Thoracic aorta (tissue), 2 donors: ENCODE data around the gene PRKN. TPM values are rescaled to one million over a fixed set of nuclear protein-coding genes. Genes with fewer than 3 reads are reported as not detected.

Experiments used
- ATAC-seq: fragments of 150-250 bp; one replicate; pipeline ENCODE4 v1.8.0; 2017; ENCODE audit warnings: low read depth; ENCODE audit not compliant: insufficient number of reproducible peaks, low FRiP score
- DNase-seq: peaks from one replicate; pipeline ENCODE4 v3.0.0-alpha.2; 2020; ENCODE audit warnings: low spot score
- H3K27ac ChIP-seq, 2 donors: fragments of 200-600 bp; sonication (generic); 1 replicate in 1 of 2; 2 replicates in 1 of 2; pipeline ENCODE4 v1.5.1; 2016; ENCODE audit warnings: mild to moderate bottlenecking in 2 of 2, moderate library complexity in 2 of 2
- H3K27me3 ChIP-seq: fragments of 200-600 bp; sonication (generic); replicated peaks from 2 replicates; pipeline ENCODE4 v1.6.0; 2016; ENCODE audit warnings: mild to moderate bottlenecking; ENCODE audit not compliant: insufficient read depth
- H3K36me3 ChIP-seq: fragments of 200-600 bp; sonication (generic); one replicate; pipeline ENCODE4 v1.5.1; 2016
- H3K4me1 ChIP-seq, 2 donors: fragments of 200-600 bp; sonication (generic); 1 replicate in 1 of 2; 2 replicates in 1 of 2; pipeline versions ENCODE4 v1.5.1 to v1.6.0; 2016; ENCODE audit warnings: low read depth in 2 of 2, mild to moderate bottlenecking in 1 of 2; ENCODE audit not compliant: control insufficient read depth in 1 of 2
- H3K4me3 ChIP-seq: fragments of 200-600 bp; sonication (generic); 2 replicates; pipeline ENCODE4 v1.5.1; 2016; ENCODE audit warnings: mild to moderate bottlenecking
- H3K9me3 ChIP-seq: fragments of 200-600 bp; sonication (generic); 2 replicates; pipeline ENCODE4 v1.5.1; 2016
- CTCF ChIP-seq: fragments of 200-600 bp; sonication (generic); IDR thresholded peaks from one replicate; pipeline ENCODE4 v1.5.1; 2019; ENCODE audit warnings: antibody characterized with exemption
- total RNA-seq, 2 donors: library from RNA; depleted of rRNA; stranded (reverse); fragments of >200 nt; gene quantifications; one replicate each; pipeline versions ENCODE4 v1.1.0 to v1.2.3, GENCODE V29; 2016

PRKN gene
- total RNA-seq, 2 donors from 2014 or later, result 10.4 to 23.8 TPM

- no peaks in the 10 kb centered on the region for H3K36me3 ChIP-seq
- H3K4me1 ChIP-seq, result peaks cover 5 to 7% of the 10 kb centered on the region in 2 donors
- no peaks in the 10 kb centered on the region for H3K9me3 ChIP-seq
- ATAC-seq (no peak), DNase-seq (no peak)
- no peak for TF ChIP-seq CTCF
- H3K27me3 ChIP-seq, result no peaks in the 10 kb centered on the region
- no peak overlapping the region for H3K27ac ChIP-seq
- H3K4me3 ChIP-seq, result no peak overlapping the region
Measured at GRCh38 chr6:161626132-161626676, 1101.4 kb downstream of the PRKN start.

GRCh38 chr6:161624111-161624510 lies 1103.5 kb downstream of the PRKN start:
- Histone ChIP-seq H3K27ac (no peak overlapping the region), H3K9me3 (no peaks in the 10 kb centered on the region), H3K36me3 (no peaks in the 10 kb centered on the region), H3K4me3 (no peak overlapping the region), H3K27me3 (no peaks in the 10 kb centered on the region), H3K4me1 (no peaks in the 10 kb centered on the region)
- DNase-seq, result no peak
- TF ChIP-seq CTCF, result no peak
- ATAC-seq, result no peak

- DNase-seq (no peak), ATAC-seq (no peak)
- TF ChIP-seq CTCF, result no peak
- Histone ChIP-seq H3K27me3 (no peaks in the 10 kb centered on the region), H3K9me3 (no peaks in the 10 kb centered on the region), H3K36me3 (no peaks in the 10 kb centered on the region), H3K4me3 (no peak overlapping the region), H3K27ac (no peak overlapping the region), H3K4me1 (no peaks in the 10 kb centered on the region)
Measured at GRCh38 chr6:161622779-161623178, 1104.8 kb downstream of the PRKN start.

GRCh38 chr6:161618831-161619454 lies 1108.6 kb downstream of the PRKN start:
- ATAC-seq, result no peak
- H3K9me3 ChIP-seq, result no peaks in the 10 kb centered on the region
- no peak for TF ChIP-seq CTCF
- no peak for DNase-seq
- H3K27me3 ChIP-seq, result no peaks in the 10 kb centered on the region
- no peaks in the 10 kb centered on the region for H3K4me1 ChIP-seq
- H3K27ac ChIP-seq, result no peak overlapping the region
- H3K36me3 ChIP-seq, result no peaks in the 10 kb centered on the region
- no peak overlapping the region for H3K4me3 ChIP-seq

GRCh38 chr6:161613711-161614110 lies 1113.9 kb downstream of the PRKN start:
- Histone ChIP-seq H3K9me3 (no peaks in the 10 kb centered on the region), H3K36me3 (no peaks in the 10 kb centered on the region), H3K4me1 (no peaks in the 10 kb centered on the region), H3K27ac (no peak overlapping the region), H3K27me3 (no peaks in the 10 kb centered on the region), H3K4me3 (no peak overlapping the region)
- TF ChIP-seq CTCF, result no peak
- DNase-seq (no peak), ATAC-seq (no peak)
